HCT116 (cell line): Measurements from ENCODE around the gene PCSK2. TPM values are rescaled to one million over a fixed set of nuclear protein-coding genes. Genes with fewer than 3 reads are reported as not detected.

Experiments
- ATAC-seq: fragments of 200-7000 bp; cut with Tn5 transposase; 2 replicates; pipeline ENCODE4 v1.9.1; 2020; ENCODE audit warnings: mild to moderate bottlenecking, moderate library complexity
- BruUV-seq: library from RNA; stranded (reverse); fragments of 400-500 nt; replicated peaks from 2 replicates; lab custom pipeline; 2021; lab: Mats Ljungman, UMichigan
- CTCF ChIA-PET: fragments of 300-600 bp; sonication (Branson Sonifier 250); formaldehyde crosslinking; loops from one replicate; lab custom pipeline; 2021; ENCODE audit warnings: antibody characterized with exemption; lab: Charles Lee
- POLR2A ChIA-PET: fragments of 300-600, 350-600 bp; sonication (Branson Sonifier 250); formaldehyde crosslinking; loops from one replicate; lab custom pipeline; 2021; ENCODE audit warnings: antibody characterized with exemption; lab: Charles Lee
- RAD21 ChIA-PET, 2 experiments: fragments of 300-600 bp; sonication (Branson Sonifier 250); formaldehyde crosslinking; loops; one replicate each; lab custom pipeline; 2023; ENCODE audit warnings: low total read pairs in 2 of 2; ENCODE audit not compliant: uncharacterized antibody in 2 of 2, unreplicated experiment in 2 of 2, low non-redundant PET in 1 of 2; lab: Charles Lee
- DNase-seq: peaks from one replicate; pipeline ENCODE4 v3.0.0-alpha.2; 2010; ENCODE audit warnings: low read depth, low spot score
- H2AFZ ChIP-seq: fragments of 200-600 bp; shearing (Covaris generic), sonication (generic); 2 replicates; pipeline ENCODE4 v1.6.1; 2017; ENCODE audit warnings: low read depth, mixed run types, mixed read lengths, antibody characterized with exemption, low read length; ENCODE audit not compliant: poor library complexity, severe bottlenecking
- H3K27ac ChIP-seq: 2 replicates; pipeline ENCODE4 v1.5.1; 2012; ENCODE audit warnings: low read depth, low read length
- H3K27me3 ChIP-seq: fragments of 200-600 bp; sonication (generic); 2 replicates; pipeline ENCODE4 v1.6.1; 2016; ENCODE audit warnings: mixed run types, low read length, mixed read lengths; ENCODE audit not compliant: insufficient read depth
- H3K36me3 ChIP-seq, 2 experiments: fragments of 200-500 bp in 1 of 2; fragments of 200-600 bp in 1 of 2; sonication (Bioruptor generic) in 1 of 2; sonication (generic) in 1 of 2; 2 replicates each; pipeline versions ENCODE4 v1.5.1 to v1.6.1; 2014 to 2016; ENCODE audit warnings: low read length in 2 of 2, inconsistent platforms in 1 of 2, mixed read lengths in 1 of 2, mixed run types in 1 of 2; ENCODE audit not compliant: insufficient read depth in 2 of 2, control insufficient read depth in 1 of 2
- H3K4me1 ChIP-seq, 2 experiments: fragments of 200-600 bp in 1 of 2; sonication (generic) in 1 of 2; 2 replicates each; pipeline versions ENCODE4 v1.5.1 to v1.6.1; 2012 to 2017; ENCODE audit warnings: low read length in 2 of 2, inconsistent platforms in 1 of 2, mild to moderate bottlenecking in 1 of 2, mixed read lengths in 1 of 2, mixed run types in 1 of 2, moderate library complexity in 1 of 2; ENCODE audit not compliant: insufficient read depth in 2 of 2, control insufficient read depth in 1 of 2
- H3K4me2 ChIP-seq: fragments of 200-600 bp; sonication (generic); 2 replicates; pipeline ENCODE4 v1.6.1; 2017; ENCODE audit warnings: mixed run types, low read length, mixed read lengths
- H3K4me3 ChIP-seq, 2 experiments: fragments of 200-600 bp in 1 of 2; sonication (generic) in 1 of 2; replicated peaks in 1 of 2; 2 replicates each; pipeline ENCODE4 v1.5.1; 2011 to 2016; ENCODE audit warnings: low read length in 2 of 2, control low read depth in 1 of 2, low read depth in 1 of 2, mild to moderate bottlenecking in 1 of 2, mixed read lengths in 1 of 2, mixed run types in 1 of 2
- H3K79me2 ChIP-seq: fragments of 200-600 bp; sonication (generic); 2 replicates; pipeline ENCODE4 v1.6.1; 2017; ENCODE audit warnings: mild to moderate bottlenecking, mixed run types, low read length, moderate library complexity, mixed read lengths; ENCODE audit not compliant: insufficient read depth
- H3K9ac ChIP-seq: fragments of 200-600 bp; sonication (generic); 2 replicates; pipeline ENCODE4 v1.6.1; 2016; ENCODE audit warnings: low read length, mixed read lengths
- H3K9me2 ChIP-seq: fragments of 200-600 bp; sonication (generic), shearing (Covaris generic); 2 replicates; pipeline ENCODE4 v1.6.1; 2017; ENCODE audit warnings: mixed run types, mild to moderate bottlenecking, moderate library complexity; ENCODE audit not compliant: insufficient read depth
- H3K9me3 ChIP-seq, 2 experiments: fragments of 200-500 bp in 1 of 2; fragments of 200-600 bp in 1 of 2; sonication (Bioruptor generic) in 1 of 2; sonication (generic) in 1 of 2; 2 replicates each; pipeline ENCODE4 v1.6.1; 2014 to 2017; ENCODE audit warnings: low read length in 2 of 2, mixed read lengths in 2 of 2, inconsistent platforms in 1 of 2, low read depth in 1 of 2, mild to moderate bottlenecking in 1 of 2, mixed run types in 1 of 2, moderate library complexity in 1 of 2; ENCODE audit not compliant: control insufficient read depth in 1 of 2, insufficient read depth in 1 of 2
- H4K20me1 ChIP-seq: fragments of 200-600 bp; sonication (generic), shearing (Covaris generic); 2 replicates; pipeline ENCODE4 v1.6.1; 2017; ENCODE audit warnings: mixed run types, mild to moderate bottlenecking, moderate library complexity; ENCODE audit not compliant: insufficient read depth
- CEBPB ChIP-seq: IDR thresholded peaks from 2 replicates; pipeline ENCODE4 v1.6.1; 2012; ENCODE audit warnings: low read depth
- EGR1 ChIP-seq: IDR thresholded peaks from 2 replicates; pipeline ENCODE4 v1.6.1; 2012; ENCODE audit warnings: low read depth
- EZH2 ChIP-seq: fragments of 200-600 bp; sonication (generic); IDR thresholded peaks from 2 replicates; pipeline ENCODE4 v1.6.1; 2017; ENCODE audit warnings: antibody characterized with exemption, mixed run types
- EZH2phosphoT487 ChIP-seq: fragments of 200-600 bp; IDR thresholded peaks from 2 replicates; pipeline ENCODE4 v1.6.1; 2018; ENCODE audit warnings: antibody characterized with exemption, borderline replicate concordance
- JUND ChIP-seq: IDR thresholded peaks from 2 replicates; pipeline ENCODE4 v1.6.1; 2012
- POLR2A ChIP-seq: IDR thresholded peaks from 2 replicates; pipeline ENCODE4 v1.7.0; 2011; ENCODE audit warnings: borderline replicate concordance; ENCODE audit not compliant: insufficient read depth, insufficient read length; ENCODE audit errors: extremely low read depth
- RAD21 ChIP-seq: IDR thresholded peaks from 2 replicates; pipeline ENCODE4 v1.6.1; 2012; ENCODE audit warnings: low read depth, mild to moderate bottlenecking
- SP1 ChIP-seq: IDR thresholded peaks from 2 replicates; pipeline ENCODE4 v1.6.1; 2012; ENCODE audit warnings: low read depth
- SRF ChIP-seq: IDR thresholded peaks from 2 replicates; pipeline ENCODE4 v1.6.1; 2012; ENCODE audit warnings: low read depth
- YY1 ChIP-seq: IDR thresholded peaks from 2 replicates; pipeline ENCODE4 v1.6.1; 2011; ENCODE audit warnings: low read length, low read depth, moderate library complexity, mild to moderate bottlenecking; ENCODE audit not compliant: insufficient replicate concordance; ENCODE audit errors: extremely low read depth
- ZFX ChIP-seq: fragments of 450-650 bp; IDR thresholded peaks from 2 replicates; pipeline ENCODE4 v1.6.1; 2017
- ZNF274 ChIP-seq: fragments of 200-500 bp; sonication (Bioruptor generic); IDR thresholded peaks from 2 replicates; pipeline ENCODE4 v1.6.1; 2014; ENCODE audit warnings: mild to moderate bottlenecking, low read depth, low read length, inconsistent platforms
- intact Hi-C: fragments of 100-400 bp; cut with micrococcal nuclease; formaldehyde crosslinking; loops from 2 replicates; pipeline ENCODE4 v1.10.0; 2022
- total RNA-seq: library from RNA; stranded (reverse); gene quantifications from one replicate; pipeline ENCODE4 v1.2.1, GENCODE V29; 2021; ENCODE audit not compliant: unreplicated experiment
- TF ChIP-seq, protein P1 (sequence below): IDR thresholded peaks from 2 replicates; pipeline ENCODE4 v1.6.1; 2012
- TF ChIP-seq, protein P2 (sequence below): IDR thresholded peaks from 2 replicates; pipeline ENCODE4 v1.6.1; 2011; ENCODE audit warnings: mild to moderate bottlenecking, low read length, moderate library complexity; ENCODE audit not compliant: insufficient replicate concordance; ENCODE audit errors: extremely low read depth
- TF ChIP-seq, protein P3 (sequence below): IDR thresholded peaks from 2 replicates; pipeline ENCODE4 v1.6.1; 2012; ENCODE audit warnings: low read depth
- TF ChIP-seq, protein P4 (sequence below), 3 experiments: fragments of 200-600 bp in 1 of 3; sonication (generic) in 1 of 3; IDR thresholded peaks in 2 of 3; conservative IDR thresholded peaks in 1 of 3; 2 replicates each; pipeline ENCODE4 v1.5.1; 2012 to 2017; ENCODE audit warnings: low read depth in 2 of 3, low read length in 2 of 3, antibody characterized with exemption in 1 of 3, borderline replicate concordance in 1 of 3, control low read depth in 1 of 3, mild to moderate bottlenecking in 1 of 3, mixed read lengths in 1 of 3, mixed run types in 1 of 3, moderate library complexity in 1 of 3; ENCODE audit not compliant: insufficient read depth in 1 of 3
- TF ChIP-seq, protein P5 (sequence below): IDR thresholded peaks from 2 replicates; pipeline ENCODE4 v1.6.1; 2012

The PCSK2 gene
- total RNA-seq, 1 experiment from 2014 or later = not detected

DNA sequence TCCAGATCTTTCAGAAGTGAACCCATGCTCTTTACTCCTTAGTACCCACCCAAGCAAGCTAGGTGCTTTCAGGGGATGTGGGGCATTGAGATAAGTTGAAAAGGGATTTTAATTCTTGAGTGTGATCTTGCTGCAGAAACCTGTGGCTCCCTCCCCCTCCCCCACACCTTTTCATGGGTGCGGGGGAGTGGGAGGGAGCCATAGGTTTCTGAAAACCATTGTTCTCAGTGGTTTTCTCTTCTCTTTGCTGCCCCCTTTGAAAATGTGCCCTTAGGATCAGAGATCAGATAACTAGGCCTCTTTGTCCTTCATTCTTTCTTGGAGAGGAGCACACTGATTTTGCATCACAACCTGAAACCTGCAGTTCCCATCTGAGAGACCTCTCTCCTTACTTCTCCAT is 2.4 kb downstream of the PCSK2 start:
- intact Hi-C loops = no loop called here
- ATAC-seq (no peak), DNase-seq (no peak)
- H3K9me3 ChIP-seq = no peaks in the 10 kb centered on the region
- H3K4me1 ChIP-seq = no peaks in the 10 kb centered on the region
- H3K27ac ChIP-seq = no peak overlapping the region
- no peaks in the 10 kb centered on the region for H3K9me2 ChIP-seq
- ChIA-PET RAD21 (no interaction called here), CTCF (no interaction called here), POLR2A (no interaction called here)
- no peak overlapping the region for H3K9ac ChIP-seq
- H3K36me3 ChIP-seq = no peaks in the 10 kb centered on the region
- no TSS peak for BruUV-seq
- H3K79me2 ChIP-seq = no peaks in the 10 kb centered on the region
- no peak overlapping the region for H2AFZ ChIP-seq
- H4K20me1 ChIP-seq = no peaks in the 10 kb centered on the region
- TF ChIP-seq CEBPB (no peak), SRF (no peak), JUND (no peak), EZH2phosphoT487 (no peak), ZFX (no peak), POLR2A (no peak), YY1 (no peak), EZH2 (no peak), SP1 (no peak), EGR1 (no peak), ZNF274 (no peak), RAD21 (no peak)
- TF ChIP-seq, protein P1, sequence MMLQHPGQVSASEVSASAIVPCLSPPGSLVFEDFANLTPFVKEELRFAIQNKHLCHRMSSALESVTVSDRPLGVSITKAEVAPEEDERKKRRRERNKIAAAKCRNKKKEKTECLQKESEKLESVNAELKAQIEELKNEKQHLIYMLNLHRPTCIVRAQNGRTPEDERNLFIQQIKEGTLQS = no peak
- TF ChIP-seq, protein P2, sequence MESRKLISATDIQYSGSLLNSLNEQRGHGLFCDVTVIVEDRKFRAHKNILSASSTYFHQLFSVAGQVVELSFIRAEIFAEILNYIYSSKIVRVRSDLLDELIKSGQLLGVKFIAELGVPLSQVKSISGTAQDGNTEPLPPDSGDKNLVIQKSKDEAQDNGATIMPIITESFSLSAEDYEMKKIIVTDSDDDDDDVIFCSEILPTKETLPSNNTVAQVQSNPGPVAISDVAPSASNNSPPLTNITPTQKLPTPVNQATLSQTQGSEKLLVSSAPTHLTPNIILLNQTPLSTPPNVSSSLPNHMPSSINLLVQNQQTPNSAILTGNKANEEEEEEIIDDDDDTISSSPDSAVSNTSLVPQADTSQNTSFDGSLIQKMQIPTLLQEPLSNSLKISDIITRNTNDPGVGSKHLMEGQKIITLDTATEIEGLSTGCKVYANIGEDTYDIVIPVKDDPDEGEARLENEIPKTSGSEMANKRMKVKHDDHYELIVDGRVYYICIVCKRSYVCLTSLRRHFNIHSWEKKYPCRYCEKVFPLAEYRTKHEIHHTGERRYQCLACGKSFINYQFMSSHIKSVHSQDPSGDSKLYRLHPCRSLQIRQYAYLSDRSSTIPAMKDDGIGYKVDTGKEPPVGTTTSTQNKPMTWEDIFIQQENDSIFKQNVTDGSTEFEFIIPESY = no peak
- TF ChIP-seq, protein P3, sequence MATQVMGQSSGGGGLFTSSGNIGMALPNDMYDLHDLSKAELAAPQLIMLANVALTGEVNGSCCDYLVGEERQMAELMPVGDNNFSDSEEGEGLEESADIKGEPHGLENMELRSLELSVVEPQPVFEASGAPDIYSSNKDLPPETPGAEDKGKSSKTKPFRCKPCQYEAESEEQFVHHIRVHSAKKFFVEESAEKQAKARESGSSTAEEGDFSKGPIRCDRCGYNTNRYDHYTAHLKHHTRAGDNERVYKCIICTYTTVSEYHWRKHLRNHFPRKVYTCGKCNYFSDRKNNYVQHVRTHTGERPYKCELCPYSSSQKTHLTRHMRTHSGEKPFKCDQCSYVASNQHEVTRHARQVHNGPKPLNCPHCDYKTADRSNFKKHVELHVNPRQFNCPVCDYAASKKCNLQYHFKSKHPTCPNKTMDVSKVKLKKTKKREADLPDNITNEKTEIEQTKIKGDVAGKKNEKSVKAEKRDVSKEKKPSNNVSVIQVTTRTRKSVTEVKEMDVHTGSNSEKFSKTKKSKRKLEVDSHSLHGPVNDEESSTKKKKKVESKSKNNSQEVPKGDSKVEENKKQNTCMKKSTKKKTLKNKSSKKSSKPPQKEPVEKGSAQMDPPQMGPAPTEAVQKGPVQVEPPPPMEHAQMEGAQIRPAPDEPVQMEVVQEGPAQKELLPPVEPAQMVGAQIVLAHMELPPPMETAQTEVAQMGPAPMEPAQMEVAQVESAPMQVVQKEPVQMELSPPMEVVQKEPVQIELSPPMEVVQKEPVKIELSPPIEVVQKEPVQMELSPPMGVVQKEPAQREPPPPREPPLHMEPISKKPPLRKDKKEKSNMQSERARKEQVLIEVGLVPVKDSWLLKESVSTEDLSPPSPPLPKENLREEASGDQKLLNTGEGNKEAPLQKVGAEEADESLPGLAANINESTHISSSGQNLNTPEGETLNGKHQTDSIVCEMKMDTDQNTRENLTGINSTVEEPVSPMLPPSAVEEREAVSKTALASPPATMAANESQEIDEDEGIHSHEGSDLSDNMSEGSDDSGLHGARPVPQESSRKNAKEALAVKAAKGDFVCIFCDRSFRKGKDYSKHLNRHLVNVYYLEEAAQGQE = no peak
- TF ChIP-seq, protein P4, sequence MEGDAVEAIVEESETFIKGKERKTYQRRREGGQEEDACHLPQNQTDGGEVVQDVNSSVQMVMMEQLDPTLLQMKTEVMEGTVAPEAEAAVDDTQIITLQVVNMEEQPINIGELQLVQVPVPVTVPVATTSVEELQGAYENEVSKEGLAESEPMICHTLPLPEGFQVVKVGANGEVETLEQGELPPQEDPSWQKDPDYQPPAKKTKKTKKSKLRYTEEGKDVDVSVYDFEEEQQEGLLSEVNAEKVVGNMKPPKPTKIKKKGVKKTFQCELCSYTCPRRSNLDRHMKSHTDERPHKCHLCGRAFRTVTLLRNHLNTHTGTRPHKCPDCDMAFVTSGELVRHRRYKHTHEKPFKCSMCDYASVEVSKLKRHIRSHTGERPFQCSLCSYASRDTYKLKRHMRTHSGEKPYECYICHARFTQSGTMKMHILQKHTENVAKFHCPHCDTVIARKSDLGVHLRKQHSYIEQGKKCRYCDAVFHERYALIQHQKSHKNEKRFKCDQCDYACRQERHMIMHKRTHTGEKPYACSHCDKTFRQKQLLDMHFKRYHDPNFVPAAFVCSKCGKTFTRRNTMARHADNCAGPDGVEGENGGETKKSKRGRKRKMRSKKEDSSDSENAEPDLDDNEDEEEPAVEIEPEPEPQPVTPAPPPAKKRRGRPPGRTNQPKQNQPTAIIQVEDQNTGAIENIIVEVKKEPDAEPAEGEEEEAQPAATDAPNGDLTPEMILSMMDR (IDR thresholded peaks at IDR 0.05 in 2 of 3, conservative IDR thresholded peaks at IDR 0.05 in 1 of 3; ENCODE audit: borderline replicate concordance in 1 of 3, insufficient read depth in 1 of 3, low read depth in 2 of 3, low read length in 2 of 3) = no peak
- TF ChIP-seq, protein P5, sequence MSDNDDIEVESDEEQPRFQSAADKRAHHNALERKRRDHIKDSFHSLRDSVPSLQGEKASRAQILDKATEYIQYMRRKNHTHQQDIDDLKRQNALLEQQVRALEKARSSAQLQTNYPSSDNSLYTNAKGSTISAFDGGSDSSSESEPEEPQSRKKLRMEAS = no peak
- H3K27me3 ChIP-seq = peaks cover 18% of the 10 kb centered on the region; the same call in 1 of the 2 replicates
- H3K4me2 ChIP-seq = no peak overlapping the region
- H3K4me3 ChIP-seq = no peak overlapping the region
